ENCODE data around the gene RSPO4. TPM values are rescaled to one million over a fixed set of nuclear protein-coding genes. Genes with fewer than 3 reads are reported as not detected.
A peak's percentile ranks its signal among the peaks of the same experiment; 100 is the strongest.

Gene RSPO4
- polyA plus RNA-seq, 2 of the 4 experiments (the other 2 are of a cell fraction): not detected

DNA sequence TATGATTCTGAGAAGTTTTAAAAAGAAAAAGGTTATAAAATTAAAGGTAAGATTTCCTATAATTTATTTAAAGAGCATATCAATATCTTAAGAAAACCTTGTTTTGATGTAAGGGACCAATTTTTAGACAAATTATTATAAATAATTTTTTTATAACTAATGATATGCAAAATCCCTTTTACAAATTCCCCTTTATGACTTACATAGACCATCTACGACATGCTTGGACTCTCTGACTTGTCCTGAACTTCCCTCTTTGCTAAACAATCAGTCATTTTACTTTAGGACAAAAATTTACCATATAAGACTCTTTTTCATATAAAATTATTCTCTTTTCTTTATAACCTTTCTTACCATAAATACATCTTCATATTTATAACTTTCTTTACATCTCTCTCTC is 70.7 kb downstream of the RSPO4 start:
- Histone ChIP-seq H3K4me3 (no peak overlapping the region), H3K27ac (no peak overlapping the region), H3K4me1 (no peaks in the 10 kb centered on the region), H3K4me2 (no peak overlapping the region), H3K9me3 (peaks cover 30% of the 10 kb centered on the region)
- ChIA-PET POLR2A (no interaction called here), CTCF (interaction anchor here (1.3 kb wide), 1 partner anchor 115 kb away, joined by 3 read pairs; no protein-coding TSS in a partner anchor)
- no peak for TF ChIP-seq CHD4 (IDR thresholded peaks at IDR 0.05; ENCODE audit: borderline replicate concordance)
- peak; percentile 94 for TF ChIP-seq ZFP36 (IDR thresholded peaks at IDR 0.05; ENCODE audit: borderline replicate concordance, partially characterized antibody)
- ATAC-seq (no peak), DNase-seq (ENCODE audit: low read depth in 1 of 2, low spot score in 1 of 2) (peak in 1 of 2 experiments; percentile 42), FAIRE-seq (no peak)
- 0% methylated on average over 1 of the region's 1 CpG for WGBS (ENCODE audit: missing lambda C conversion rate)

DNA sequence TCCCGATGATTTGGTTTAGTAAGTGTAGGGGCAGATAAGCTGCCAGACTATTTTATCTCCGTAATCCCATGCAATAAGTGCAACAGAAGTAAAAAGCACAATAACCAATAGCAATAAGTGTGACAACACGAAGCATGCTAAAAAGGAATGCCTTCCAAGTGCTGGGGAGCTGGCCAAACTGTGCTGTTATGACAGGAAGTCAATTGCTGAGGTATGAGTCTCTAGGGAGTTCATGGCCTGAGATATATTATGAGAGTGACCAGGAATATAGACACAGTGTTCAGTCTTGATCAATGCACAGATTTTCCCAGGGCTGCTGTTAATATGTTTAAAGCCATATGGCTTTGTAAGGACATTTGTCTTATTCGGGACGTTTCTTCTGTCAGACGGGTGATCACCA is 75.4 kb downstream of the RSPO4 start:
- Histone ChIP-seq H3K4me2 (no peak overlapping the region), H3K4me3 (no peak overlapping the region), H3K27ac (no peak overlapping the region), H3K4me1 (no peaks in the 10 kb centered on the region), H3K9me3 (peaks cover 20% of the 10 kb centered on the region)
- TF ChIP-seq KDM1A (IDR thresholded peaks at IDR 0.05; ENCODE audit: low read depth) (no peak), HEYL (CRISPR knock-in tag; IDR thresholded peaks at IDR 0.05) (no peak), GATA3 (IDR thresholded peaks at IDR 0.05; ENCODE audit: borderline replicate concordance) (no peak), MYC (IDR thresholded peaks at IDR 0.05; ENCODE audit: borderline replicate concordance, low read length) (no peak), NPAS2 (CRISPR knock-in tag; IDR thresholded peaks at IDR 0.05; ENCODE audit: borderline replicate concordance) (no peak), HDAC2 (IDR thresholded peaks at IDR 0.05) (no peak), CHD2 (IDR thresholded peaks at IDR 0.05; ENCODE audit: low read length, partially characterized antibody) (no peak), RARB (CRISPR knock-in tag; IDR thresholded peaks at IDR 0.05) (no peak), HOXA7 (CRISPR knock-in tag; IDR thresholded peaks at IDR 0.05) (no peak)
- TF ChIP-seq, protein P1, sequence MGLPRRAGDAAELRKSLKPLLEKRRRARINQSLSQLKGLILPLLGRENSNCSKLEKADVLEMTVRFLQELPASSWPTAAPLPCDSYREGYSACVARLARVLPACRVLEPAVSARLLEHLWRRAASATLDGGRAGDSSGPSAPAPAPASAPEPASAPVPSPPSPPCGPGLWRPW (IDR thresholded peaks at IDR 0.05): no peak
- TF ChIP-seq, protein P2, sequence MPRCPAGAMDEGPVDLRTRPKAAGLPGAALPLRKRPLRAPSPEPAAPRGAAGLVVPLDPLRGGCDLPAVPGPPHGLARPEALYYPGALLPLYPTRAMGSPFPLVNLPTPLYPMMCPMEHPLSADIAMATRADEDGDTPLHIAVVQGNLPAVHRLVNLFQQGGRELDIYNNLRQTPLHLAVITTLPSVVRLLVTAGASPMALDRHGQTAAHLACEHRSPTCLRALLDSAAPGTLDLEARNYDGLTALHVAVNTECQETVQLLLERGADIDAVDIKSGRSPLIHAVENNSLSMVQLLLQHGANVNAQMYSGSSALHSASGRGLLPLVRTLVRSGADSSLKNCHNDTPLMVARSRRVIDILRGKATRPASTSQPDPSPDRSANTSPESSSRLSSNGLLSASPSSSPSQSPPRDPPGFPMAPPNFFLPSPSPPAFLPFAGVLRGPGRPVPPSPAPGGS (IDR thresholded peaks at IDR 0.05): no peak
- FAIRE-seq (no peak), ATAC-seq (no peak), DNase-seq (ENCODE audit: low read depth in 1 of 2, low spot score in 1 of 2) (no peak)
- 27% methylated on average over 6 of the region's 6 CpGs for WGBS (ENCODE audit: missing lambda C conversion rate)
- CTCF ChIA-PET: interaction anchor here (0.9 to 2.5 kb wide), 3 partner anchors 14 to 32 kb away, joined by 3 to 12 read pairs (median 3); no protein-coding TSS in a partner anchor
- POLR2A ChIA-PET: no interaction called here

GRCh38 chr20:925516-925915 is 76.6 kb downstream of the RSPO4 start:
- CTCF ChIA-PET: interaction anchor here (0.9 to 1.5 kb wide), 2 partner anchors 31 to 110 kb away, joined by 3 to 9 read pairs; no protein-coding TSS in a partner anchor
- DNase-seq (ENCODE audit: low read depth in 1 of 2, low spot score in 1 of 2): no peak
- H3K27ac ChIP-seq: no peak overlapping the region
- no peak for ATAC-seq
- H3K4me2 ChIP-seq: no peak overlapping the region
- no peak for FAIRE-seq
- H3K4me1 ChIP-seq: no peaks in the 10 kb centered on the region
- peaks cover 10% of the 10 kb centered on the region; the same call in 2 of the 3 replicates for H3K9me3 ChIP-seq
- TF ChIP-seq HOXB13 (CRISPR knock-in tag; IDR thresholded peaks at IDR 0.05; ENCODE audit: low read depth) (no peak), E2F6 (IDR thresholded peaks at IDR 0.05; ENCODE audit: borderline replicate concordance, low read depth) (no peak), GATA3 (IDR thresholded peaks at IDR 0.05; ENCODE audit: borderline replicate concordance) (no peak), ELK1 (IDR thresholded peaks at IDR 0.05; ENCODE audit: low read depth, low read length) (no peak)
- TF ChIP-seq, protein P2 (IDR thresholded peaks at IDR 0.05): no peak
- TF ChIP-seq, protein P3, sequence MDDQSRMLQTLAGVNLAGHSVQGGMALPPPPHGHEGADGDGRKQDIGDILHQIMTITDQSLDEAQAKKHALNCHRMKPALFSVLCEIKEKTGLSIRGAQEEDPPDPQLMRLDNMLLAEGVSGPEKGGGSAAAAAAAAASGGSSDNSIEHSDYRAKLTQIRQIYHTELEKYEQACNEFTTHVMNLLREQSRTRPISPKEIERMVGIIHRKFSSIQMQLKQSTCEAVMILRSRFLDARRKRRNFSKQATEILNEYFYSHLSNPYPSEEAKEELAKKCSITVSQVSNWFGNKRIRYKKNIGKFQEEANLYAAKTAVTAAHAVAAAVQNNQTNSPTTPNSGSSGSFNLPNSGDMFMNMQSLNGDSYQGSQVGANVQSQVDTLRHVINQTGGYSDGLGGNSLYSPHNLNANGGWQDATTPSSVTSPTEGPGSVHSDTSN (IDR thresholded peaks at IDR 0.05): no peak
- 44% methylated on average over 9 of the region's 9 CpGs for WGBS (ENCODE audit: missing lambda C conversion rate)
- POLR2A ChIA-PET: no interaction called here
- no peak overlapping the region for H3K4me3 ChIP-seq

Measured in A549 (cell line).